ENCODE results near the gene ULBP3.

DNA sequence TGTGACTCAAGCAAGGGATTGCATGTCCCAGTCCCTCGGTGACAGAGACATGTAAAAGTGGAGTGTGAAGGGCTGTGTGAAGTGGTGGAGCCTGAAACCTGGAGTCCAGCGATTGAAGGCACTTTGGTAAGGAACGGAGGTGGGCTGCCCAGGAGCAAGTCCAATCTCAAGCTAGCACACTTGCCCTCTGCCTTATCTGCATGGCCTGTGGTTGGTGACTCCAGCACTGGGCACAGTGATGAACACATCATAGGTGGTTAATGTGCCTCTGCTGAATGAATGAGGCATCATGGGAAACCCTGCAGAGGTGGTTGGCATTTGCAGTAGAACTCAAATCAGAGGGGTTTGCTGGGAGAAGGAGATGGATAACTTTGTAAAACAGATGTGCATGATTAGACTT lies 14.9 kb upstream of the ULBP3 start:
- TF ChIP-seq JUND (IDR thresholded peaks at IDR 0.05) (no peak), EZH2phosphoT487 (IDR thresholded peaks at IDR 0.05; ENCODE audit: borderline replicate concordance) (no peak), POLR2A (IDR thresholded peaks at IDR 0.05; ENCODE audit: borderline replicate concordance, extremely low read depth, insufficient read depth, insufficient read length) (no peak), YY1 (IDR thresholded peaks at IDR 0.05; ENCODE audit: extremely low read depth, insufficient replicate concordance, low read depth, low read length) (no peak), POLR2AphosphoS5 (IDR thresholded peaks at IDR 0.05; ENCODE audit: low read depth, low read length) (no peak), EZH2 (IDR thresholded peaks at IDR 0.05) (no peak)
- TF ChIP-seq, protein P1, sequence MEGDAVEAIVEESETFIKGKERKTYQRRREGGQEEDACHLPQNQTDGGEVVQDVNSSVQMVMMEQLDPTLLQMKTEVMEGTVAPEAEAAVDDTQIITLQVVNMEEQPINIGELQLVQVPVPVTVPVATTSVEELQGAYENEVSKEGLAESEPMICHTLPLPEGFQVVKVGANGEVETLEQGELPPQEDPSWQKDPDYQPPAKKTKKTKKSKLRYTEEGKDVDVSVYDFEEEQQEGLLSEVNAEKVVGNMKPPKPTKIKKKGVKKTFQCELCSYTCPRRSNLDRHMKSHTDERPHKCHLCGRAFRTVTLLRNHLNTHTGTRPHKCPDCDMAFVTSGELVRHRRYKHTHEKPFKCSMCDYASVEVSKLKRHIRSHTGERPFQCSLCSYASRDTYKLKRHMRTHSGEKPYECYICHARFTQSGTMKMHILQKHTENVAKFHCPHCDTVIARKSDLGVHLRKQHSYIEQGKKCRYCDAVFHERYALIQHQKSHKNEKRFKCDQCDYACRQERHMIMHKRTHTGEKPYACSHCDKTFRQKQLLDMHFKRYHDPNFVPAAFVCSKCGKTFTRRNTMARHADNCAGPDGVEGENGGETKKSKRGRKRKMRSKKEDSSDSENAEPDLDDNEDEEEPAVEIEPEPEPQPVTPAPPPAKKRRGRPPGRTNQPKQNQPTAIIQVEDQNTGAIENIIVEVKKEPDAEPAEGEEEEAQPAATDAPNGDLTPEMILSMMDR (IDR thresholded peaks at IDR 0.05 in 2 of 3, conservative IDR thresholded peaks at IDR 0.05 in 1 of 3; ENCODE audit: borderline replicate concordance in 1 of 3, insufficient read depth in 1 of 3, low read depth in 2 of 3, low read length in 2 of 3): no peak
- TF ChIP-seq, protein P2, sequence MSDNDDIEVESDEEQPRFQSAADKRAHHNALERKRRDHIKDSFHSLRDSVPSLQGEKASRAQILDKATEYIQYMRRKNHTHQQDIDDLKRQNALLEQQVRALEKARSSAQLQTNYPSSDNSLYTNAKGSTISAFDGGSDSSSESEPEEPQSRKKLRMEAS (IDR thresholded peaks at IDR 0.05): no peak

All from HCT116 (cell line).